Activated naive CD8-positive, alpha-beta T cell treated with anti-CD3 and anti-CD28 coated beads, Interleukin-2, amount 50 U/mL, for 24 hours (primary cell): ENCODE measurements around the gene ASPN.

Experiments used
- ATAC-seq: fragments of 150-1000 bp; cut with Tn5 transposase; one replicate; pipeline ENCODE4 v1.10.0; 2021
- DNase-seq: peaks from one replicate; pipeline ENCODE4 v3.0.0; 2021
- H3K27ac Mint-ChIP-seq: one replicate; pipeline ENCODE4 v1.8.0; 2021; ENCODE audit warnings: mild to moderate bottlenecking, mixed read lengths
- H3K27me3 Mint-ChIP-seq: one replicate; pipeline ENCODE4 v1.8.0; 2021; ENCODE audit warnings: mixed read lengths
- H3K36me3 Mint-ChIP-seq: one replicate; pipeline ENCODE4 v1.8.0; 2021; ENCODE audit warnings: low read depth, mixed read lengths
- H3K4me1 Mint-ChIP-seq: one replicate; pipeline ENCODE4 v1.8.0; 2021; ENCODE audit warnings: mixed read lengths
- H3K4me3 Mint-ChIP-seq: one replicate; pipeline ENCODE4 v1.8.0; 2021; ENCODE audit warnings: mild to moderate bottlenecking, moderate library complexity, mixed read lengths
- H3K9me3 Mint-ChIP-seq: one replicate; pipeline ENCODE4 v1.8.0; 2021; ENCODE audit warnings: mixed read lengths

ASPN gene

GRCh38 chr9:92467511-92467910, 14.8 kb downstream of the ASPN start:
- H3K4me1 Mint-ChIP-seq: no peaks in the 10 kb centered on the region
- no peak overlapping the region for H3K4me3 Mint-ChIP-seq
- no peak for ATAC-seq
- no peak overlapping the region for H3K27ac Mint-ChIP-seq
- H3K27me3 Mint-ChIP-seq: no peaks in the 10 kb centered on the region
- no peaks in the 10 kb centered on the region for H3K36me3 Mint-ChIP-seq
- DNase-seq: no peak
- H3K9me3 Mint-ChIP-seq: no peaks in the 10 kb centered on the region

GRCh38 chr9:92467041-92467440, 15.3 kb downstream of the ASPN start:
- Mint-ChIP-seq H3K36me3 (no peaks in the 10 kb centered on the region), H3K27me3 (no peaks in the 10 kb centered on the region), H3K27ac (no peak overlapping the region), H3K4me1 (no peaks in the 10 kb centered on the region), H3K9me3 (no peaks in the 10 kb centered on the region), H3K4me3 (no peak overlapping the region)
- ATAC-seq: no peak
- no peak for DNase-seq

- Mint-ChIP-seq H3K9me3 (no peaks in the 10 kb centered on the region), H3K27me3 (no peaks in the 10 kb centered on the region), H3K4me1 (no peaks in the 10 kb centered on the region), H3K4me3 (no peak overlapping the region), H3K36me3 (no peaks in the 10 kb centered on the region), H3K27ac (no peak overlapping the region)
- ATAC-seq: no peak
- DNase-seq: no peak
These were observed 18.3 kb downstream of the ASPN start for GRCh38 chr9:92463984-92464383.

- no peaks in the 10 kb centered on the region for H3K4me1 Mint-ChIP-seq
These were observed 18.9 kb downstream of the ASPN start for GRCh38 chr9:92463387-92463786.

GRCh38 chr9:92457576-92457975, 24.7 kb downstream of the ASPN start:
- Mint-ChIP-seq H3K4me3 (no peak overlapping the region), H3K4me1 (no peaks in the 10 kb centered on the region), H3K36me3 (no peaks in the 10 kb centered on the region), H3K27me3 (no peaks in the 10 kb centered on the region), H3K9me3 (no peaks in the 10 kb centered on the region), H3K27ac (no peak overlapping the region)
- DNase-seq: no peak
- ATAC-seq: no peak

More at GRCh38 chr9:92463387-92463786, 18.9 kb downstream of the ASPN start:
- H3K27ac Mint-ChIP-seq: no peak overlapping the region
- no peaks in the 10 kb centered on the region for H3K27me3 Mint-ChIP-seq
- no peaks in the 10 kb centered on the region for H3K36me3 Mint-ChIP-seq
- no peak overlapping the region for H3K4me3 Mint-ChIP-seq
- ATAC-seq: no peak
- no peaks in the 10 kb centered on the region for H3K9me3 Mint-ChIP-seq
- no peak for DNase-seq

- H3K36me3 Mint-ChIP-seq: no peaks in the 10 kb centered on the region
- no peaks in the 10 kb centered on the region for H3K27me3 Mint-ChIP-seq
- H3K9me3 Mint-ChIP-seq: no peaks in the 10 kb centered on the region
- no peaks in the 10 kb centered on the region for H3K4me1 Mint-ChIP-seq
- no peak for DNase-seq
- no peak for ATAC-seq
- no peak overlapping the region for H3K27ac Mint-ChIP-seq
- H3K4me3 Mint-ChIP-seq: no peak overlapping the region
These were observed 27.1 kb downstream of the ASPN start for GRCh38 chr9:92455217-92455616.

GRCh38 chr9:92446536-92446935, 35.8 kb downstream of the ASPN start:
- Mint-ChIP-seq H3K36me3 (no peaks in the 10 kb centered on the region), H3K27me3 (no peaks in the 10 kb centered on the region), H3K4me1 (no peaks in the 10 kb centered on the region), H3K4me3 (no peak overlapping the region), H3K9me3 (no peaks in the 10 kb centered on the region), H3K27ac (no peak overlapping the region)
- DNase-seq (no peak), ATAC-seq (no peak)

- Mint-ChIP-seq H3K27ac (no peak overlapping the region), H3K36me3 (no peaks in the 10 kb centered on the region), H3K4me3 (no peak overlapping the region), H3K9me3 (no peaks in the 10 kb centered on the region), H3K4me1 (peaks cover 4% of the 10 kb centered on the region), H3K27me3 (no peaks in the 10 kb centered on the region)
- DNase-seq: no peak
- no peak for ATAC-seq
These were observed 37.5 kb downstream of the ASPN start for GRCh38 chr9:92444841-92445240.

GRCh38 chr9:92440751-92441046, 41.6 kb downstream of the ASPN start:
- no peaks in the 10 kb centered on the region for H3K27me3 Mint-ChIP-seq
- H3K36me3 Mint-ChIP-seq: no peaks in the 10 kb centered on the region
- H3K4me1 Mint-ChIP-seq: peaks cover 4% of the 10 kb centered on the region
- H3K9me3 Mint-ChIP-seq: no peaks in the 10 kb centered on the region
- DNase-seq: no peak
- no peak overlapping the region for H3K4me3 Mint-ChIP-seq
- ATAC-seq: peak; percentile 61
- H3K27ac Mint-ChIP-seq: no peak overlapping the region

- Mint-ChIP-seq H3K9me3 (no peaks in the 10 kb centered on the region), H3K27me3 (no peaks in the 10 kb centered on the region), H3K4me1 (peaks cover 4% of the 10 kb centered on the region), H3K36me3 (no peaks in the 10 kb centered on the region), H3K27ac (no peak overlapping the region), H3K4me3 (no peak overlapping the region)
- no peak for ATAC-seq
- DNase-seq: no peak
These were observed 42.2 kb downstream of the ASPN start for GRCh38 chr9:92439921-92440750.

GRCh38 chr9:92438900-92439526, 43.3 kb downstream of the ASPN start:
- Mint-ChIP-seq H3K27ac (no peak overlapping the region), H3K4me3 (no peak overlapping the region), H3K4me1 (peaks cover 4% of the 10 kb centered on the region), H3K36me3 (no peaks in the 10 kb centered on the region), H3K9me3 (no peaks in the 10 kb centered on the region), H3K27me3 (no peaks in the 10 kb centered on the region)
- ATAC-seq (no peak), DNase-seq (no peak)

GRCh38 chr9:92435263-92435662, 47.0 kb downstream of the ASPN start:
- Mint-ChIP-seq H3K4me3 (no peak overlapping the region), H3K4me1 (no peaks in the 10 kb centered on the region), H3K27me3 (no peaks in the 10 kb centered on the region), H3K9me3 (no peaks in the 10 kb centered on the region), H3K36me3 (peaks cover 4% of the 10 kb centered on the region), H3K27ac (no peak overlapping the region)
- no peak for DNase-seq
- no peak for ATAC-seq

GRCh38 chr9:92432972-92433548, 49.2 kb downstream of the ASPN start:
- Mint-ChIP-seq H3K9me3 (no peaks in the 10 kb centered on the region), H3K36me3 (peaks cover 7% of the 10 kb centered on the region), H3K4me1 (no peaks in the 10 kb centered on the region), H3K4me3 (no peak overlapping the region), H3K27me3 (no peaks in the 10 kb centered on the region), H3K27ac (no peak overlapping the region)
- ATAC-seq (no peak), DNase-seq (no peak)

GRCh38 chr9:92432350-92432749, 50.0 kb downstream of the ASPN start:
- no peaks in the 10 kb centered on the region for H3K4me1 Mint-ChIP-seq
- no peaks in the 10 kb centered on the region for H3K9me3 Mint-ChIP-seq
- H3K36me3 Mint-ChIP-seq: peaks cover 7% of the 10 kb centered on the region
- ATAC-seq: no peak
- no peak overlapping the region for H3K4me3 Mint-ChIP-seq
- no peak overlapping the region for H3K27ac Mint-ChIP-seq
- DNase-seq: no peak
- H3K27me3 Mint-ChIP-seq: no peaks in the 10 kb centered on the region

GRCh38 chr9:92429836-92430235, 52.5 kb downstream of the ASPN start:
- Mint-ChIP-seq H3K4me3 (no peak overlapping the region), H3K36me3 (peaks cover 7% of the 10 kb centered on the region), H3K27me3 (no peaks in the 10 kb centered on the region), H3K9me3 (no peaks in the 10 kb centered on the region), H3K27ac (no peak overlapping the region), H3K4me1 (no peaks in the 10 kb centered on the region)
- DNase-seq: no peak
- no peak for ATAC-seq
